ENCODE results near the gene BAIAP2.

Gene BAIAP2

DNA sequence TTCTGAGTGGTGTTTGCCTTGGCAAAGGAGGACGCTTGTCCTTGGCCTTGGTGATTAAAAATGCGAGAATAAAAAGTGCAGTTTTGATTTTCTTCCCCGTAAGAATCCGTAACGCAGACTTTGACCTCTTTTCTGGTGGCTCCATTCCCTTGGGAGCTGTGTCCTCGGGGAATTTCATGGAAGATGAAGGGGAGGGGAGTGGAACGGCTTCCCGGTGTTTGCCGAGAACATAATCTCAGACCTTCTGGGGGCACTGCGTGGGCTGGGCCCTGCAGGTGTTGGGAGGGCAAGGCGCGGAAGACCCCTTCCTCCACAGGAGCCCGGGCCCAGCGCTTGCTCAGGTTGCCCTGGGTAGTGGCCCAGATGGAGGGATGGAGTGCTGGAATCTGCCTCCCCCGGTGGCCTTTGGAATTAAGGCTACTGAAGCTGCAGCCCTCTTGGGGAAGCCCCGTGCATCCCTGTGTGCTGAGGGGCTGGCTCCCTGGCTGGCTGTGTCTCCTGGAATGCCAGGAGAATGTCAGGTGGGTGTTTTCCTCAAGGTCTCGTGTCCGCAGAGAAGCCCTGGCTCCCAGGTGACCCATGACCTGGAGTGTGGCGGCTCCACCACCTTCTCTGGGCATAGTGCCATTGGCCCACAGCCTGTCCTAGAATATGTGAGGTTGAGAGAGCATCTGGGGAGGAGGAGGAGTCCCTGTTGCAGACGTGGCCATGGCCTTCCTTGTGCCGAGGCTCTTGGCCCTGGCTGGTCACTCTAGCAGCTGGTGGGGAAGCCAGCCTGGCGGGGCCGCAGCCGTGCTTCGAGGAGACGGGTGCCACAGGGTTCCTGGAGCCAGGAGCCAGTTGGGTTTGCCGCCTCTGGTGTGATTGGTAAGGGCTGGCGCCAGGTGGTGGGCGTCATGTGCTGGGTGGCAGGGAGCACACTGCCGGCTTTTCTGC lies 3.1 kb downstream of the BAIAP2 start:
- DNase-seq (ENCODE audit: low read depth), result no peak

DNA sequence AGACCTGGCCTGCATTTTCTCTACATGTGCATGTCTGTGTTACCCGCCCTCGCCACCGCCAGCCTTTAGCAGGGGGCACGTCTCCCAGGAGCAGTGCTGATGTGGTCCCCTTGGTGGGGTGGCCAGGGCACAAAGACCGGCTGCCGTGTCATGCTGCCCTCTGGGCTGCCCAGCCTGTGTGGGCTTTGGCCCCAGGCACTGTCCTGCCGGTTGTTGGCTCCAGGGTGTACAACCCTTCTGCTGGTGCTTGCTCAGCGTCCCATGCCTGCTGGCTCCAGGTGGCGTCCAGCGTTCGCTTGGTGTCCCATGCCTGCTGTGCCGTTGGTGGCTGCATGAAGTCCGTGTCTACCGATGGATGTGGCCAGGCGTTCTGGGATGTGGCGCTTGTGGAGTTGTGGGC lies 4.1 kb downstream of the BAIAP2 start:
- no peak for DNase-seq (ENCODE audit: low read depth)

DNA sequence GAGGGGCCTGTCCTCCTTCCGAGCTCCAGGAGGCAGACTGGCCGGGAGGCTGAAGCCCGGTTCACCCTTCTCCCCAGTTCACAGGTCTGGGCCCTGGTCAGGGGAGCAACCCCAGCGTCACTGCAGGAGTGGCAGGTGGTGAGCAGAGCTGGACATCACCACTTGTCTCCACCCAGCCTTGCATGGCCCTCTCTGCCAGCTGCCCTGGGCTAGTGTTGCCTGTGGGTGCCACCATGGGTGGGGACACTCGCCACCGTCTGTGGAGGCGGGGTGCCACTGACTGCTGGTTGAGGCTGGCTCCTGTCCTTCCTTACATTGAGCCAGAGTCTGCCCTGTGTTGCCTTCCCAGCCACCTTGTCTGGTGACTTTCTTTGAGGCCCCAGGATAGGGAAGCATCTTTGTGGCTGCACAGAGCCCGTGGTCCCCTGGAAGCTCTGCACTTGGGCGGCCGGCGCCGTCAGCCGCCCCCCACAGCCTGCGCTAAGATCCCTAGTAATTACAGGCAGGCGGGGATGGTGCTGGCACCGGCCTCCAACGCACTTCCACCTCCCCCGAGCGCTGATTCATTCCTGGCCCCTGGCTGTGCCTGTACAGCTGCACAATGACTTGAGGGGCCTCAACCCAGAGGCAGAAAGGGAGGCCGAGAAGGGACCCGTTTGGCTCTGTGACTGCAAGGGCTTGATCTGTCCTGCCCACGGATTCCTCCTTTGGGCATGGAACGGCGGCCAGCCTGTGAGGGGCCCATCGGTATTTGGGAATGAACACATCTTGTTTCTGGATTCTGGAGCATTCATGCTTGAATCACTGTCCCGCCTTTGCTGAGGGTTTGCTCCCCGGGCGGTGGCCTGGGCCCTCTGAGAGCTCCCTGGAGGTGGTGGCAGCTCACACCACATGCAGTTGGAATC lies 5.2 kb downstream of the BAIAP2 start:
- no peak for DNase-seq (ENCODE audit: low read depth)

DNA sequence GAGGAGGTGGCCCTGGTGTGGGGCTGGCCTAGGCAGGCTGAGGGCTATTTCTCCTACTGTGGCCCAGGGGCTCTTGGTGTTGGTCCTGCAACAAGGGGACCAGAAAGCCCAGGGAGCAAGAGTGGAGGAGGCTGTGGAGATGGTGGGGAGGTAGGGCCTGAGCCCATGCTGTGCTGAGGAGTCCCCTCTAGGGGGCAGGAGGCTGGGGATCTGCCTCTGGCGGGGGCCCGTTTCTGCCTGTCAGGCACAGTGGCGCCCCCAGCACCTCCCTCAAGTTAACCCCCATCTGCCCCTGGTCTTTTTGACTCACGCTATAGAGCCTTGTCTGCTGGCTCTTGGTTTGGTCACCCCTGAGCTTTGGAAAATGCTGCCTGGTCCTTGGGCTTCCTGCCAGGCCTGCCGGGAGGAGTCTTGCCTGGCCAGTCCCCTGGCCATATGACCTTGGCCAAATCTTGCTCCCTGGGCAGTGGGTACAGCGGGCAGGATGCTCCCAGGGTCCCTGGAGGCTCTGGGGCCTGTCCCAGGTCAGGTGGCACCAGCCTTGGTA lies 5.9 kb downstream of the BAIAP2 start:
- peak; percentile 36 for DNase-seq (ENCODE audit: low read depth)

DNA sequence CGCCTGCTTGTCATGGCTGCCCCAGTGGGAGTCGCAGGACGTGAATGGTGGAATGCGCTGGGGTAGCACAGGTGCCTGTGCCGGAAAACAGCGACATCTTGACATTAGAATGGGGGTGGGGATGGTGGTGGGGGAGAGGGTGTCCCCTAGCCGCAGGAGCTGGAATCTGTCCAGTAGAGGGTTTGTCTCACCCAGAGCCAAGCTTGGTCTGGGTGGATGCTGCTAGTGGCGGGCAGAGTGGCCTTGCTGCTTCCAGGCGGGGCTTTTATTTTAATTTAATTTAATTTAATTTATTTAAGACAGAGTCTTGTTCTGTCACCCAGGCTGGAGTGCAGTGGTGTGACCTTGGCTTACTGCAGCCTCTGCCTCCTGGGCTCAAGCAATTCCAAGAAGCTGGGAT lies 7.7 kb downstream of the BAIAP2 start:
- no peak for DNase-seq (ENCODE audit: low read depth)

DNA sequence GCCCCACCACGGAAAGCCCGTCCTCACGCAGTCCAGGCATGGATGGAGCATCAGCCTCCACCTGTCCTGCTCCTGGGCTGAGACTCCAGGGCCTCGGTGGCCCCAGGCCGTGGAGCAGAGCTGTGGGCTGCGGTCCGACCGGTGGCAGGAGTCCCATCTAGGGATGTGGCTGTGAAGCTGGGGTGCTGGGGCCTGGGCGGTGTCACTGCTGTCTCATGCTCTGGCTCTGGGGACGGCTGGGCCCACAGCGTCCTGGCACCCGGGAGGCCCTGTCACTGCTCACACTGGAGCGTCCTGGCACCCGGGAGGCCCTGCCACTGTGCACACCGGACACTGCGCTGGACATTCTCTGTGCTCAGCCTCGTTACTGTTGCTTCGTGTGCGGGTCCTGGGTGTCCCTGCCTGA lies 8.4 kb downstream of the BAIAP2 start:
- no peak for DNase-seq (ENCODE audit: low read depth)

DNA sequence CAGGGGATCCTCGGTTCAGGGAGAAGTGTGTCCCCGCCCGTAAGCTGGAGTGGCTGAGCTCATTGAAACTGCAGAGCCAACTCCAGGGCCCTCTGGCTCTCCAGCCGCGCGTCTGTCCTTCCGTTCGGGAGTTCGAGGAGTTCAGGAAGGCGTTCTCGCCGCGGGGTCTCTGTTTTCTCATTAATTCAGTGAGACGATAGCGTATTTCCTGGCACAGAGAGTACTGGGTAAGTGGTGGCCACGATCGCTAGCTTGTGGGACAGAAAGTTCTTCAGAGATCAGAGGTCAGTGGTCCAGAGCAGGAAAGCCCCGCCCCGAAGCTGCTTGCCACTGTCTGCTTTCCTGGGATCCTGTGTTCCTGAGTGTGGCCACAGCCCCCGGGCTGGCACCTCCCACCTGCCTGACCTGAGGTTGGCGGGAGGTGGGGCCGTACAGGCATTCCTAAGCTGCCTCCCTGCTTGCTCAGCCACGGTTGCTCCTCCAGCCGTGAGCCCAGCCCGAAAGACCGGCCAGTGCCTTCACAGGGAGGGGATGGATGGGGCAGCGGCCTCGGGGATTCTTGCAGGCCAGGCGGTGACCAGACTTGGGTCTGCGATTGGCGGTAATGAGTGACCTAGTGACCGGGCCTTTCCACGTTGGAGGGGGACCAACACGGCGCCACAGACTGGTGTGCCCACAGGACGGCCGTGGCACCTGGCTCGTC lies 8.9 kb downstream of the BAIAP2 start:
- no peak for DNase-seq (ENCODE audit: low read depth)

DNA sequence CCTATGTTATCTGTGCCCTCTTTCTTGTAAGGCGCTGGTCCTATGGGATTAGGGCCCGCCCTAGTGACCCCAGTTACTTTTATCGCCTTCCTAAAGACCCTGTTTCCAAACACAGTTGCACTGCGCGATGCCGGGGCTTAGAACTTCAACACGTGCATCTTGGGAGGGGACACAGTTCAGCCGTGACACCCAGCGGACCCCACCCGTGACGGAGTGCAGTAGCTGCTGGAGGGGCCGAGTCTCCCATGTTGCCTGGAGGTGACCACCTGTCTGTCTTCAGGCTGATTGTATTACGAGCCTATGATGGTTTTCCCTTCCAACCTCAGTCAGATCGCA lies 9.4 kb downstream of the BAIAP2 start:
- DNase-seq (ENCODE audit: low read depth), result no peak

DNA sequence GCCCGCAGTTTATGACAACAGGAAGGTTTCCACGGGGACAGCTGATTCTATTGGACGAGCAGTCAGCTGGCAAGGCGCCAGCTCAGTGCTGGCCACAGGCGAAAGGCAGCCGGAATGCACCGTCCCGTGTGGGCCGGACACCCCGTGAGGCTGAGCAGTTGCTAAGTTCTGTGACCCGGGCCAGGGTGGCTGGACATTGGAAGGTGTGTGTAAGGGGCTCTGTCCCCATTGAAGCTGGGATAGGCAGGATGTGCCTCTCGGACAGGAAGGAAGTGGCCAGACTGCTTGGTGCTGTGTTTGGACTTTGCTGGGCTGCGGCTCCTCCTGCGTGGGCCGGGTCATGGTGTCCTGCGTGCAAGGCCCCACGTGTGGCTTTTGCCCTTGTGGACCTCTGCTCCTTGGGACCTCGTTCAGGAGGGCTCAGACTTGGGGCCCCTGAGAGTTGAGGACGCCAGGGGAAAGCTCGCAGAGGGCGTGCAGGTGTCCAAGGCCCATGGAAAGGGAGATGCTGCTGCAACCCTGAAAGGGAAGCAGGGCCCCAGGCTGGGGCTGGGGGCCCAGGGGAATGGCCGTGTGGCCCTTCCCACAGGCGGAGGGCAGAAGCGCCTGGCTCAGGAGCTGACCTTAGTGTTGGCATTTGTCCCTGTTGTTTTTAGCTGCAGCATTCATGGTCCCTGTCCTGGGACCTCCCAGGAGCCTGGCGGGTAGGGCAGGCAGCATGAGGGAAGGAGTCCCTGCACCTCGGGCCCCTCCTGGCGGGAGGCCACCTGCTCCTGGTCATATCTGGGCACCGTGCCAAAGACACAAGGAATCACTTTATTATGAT lies 10.0 kb downstream of the BAIAP2 start:
- no peak for DNase-seq (ENCODE audit: low read depth)

DNA sequence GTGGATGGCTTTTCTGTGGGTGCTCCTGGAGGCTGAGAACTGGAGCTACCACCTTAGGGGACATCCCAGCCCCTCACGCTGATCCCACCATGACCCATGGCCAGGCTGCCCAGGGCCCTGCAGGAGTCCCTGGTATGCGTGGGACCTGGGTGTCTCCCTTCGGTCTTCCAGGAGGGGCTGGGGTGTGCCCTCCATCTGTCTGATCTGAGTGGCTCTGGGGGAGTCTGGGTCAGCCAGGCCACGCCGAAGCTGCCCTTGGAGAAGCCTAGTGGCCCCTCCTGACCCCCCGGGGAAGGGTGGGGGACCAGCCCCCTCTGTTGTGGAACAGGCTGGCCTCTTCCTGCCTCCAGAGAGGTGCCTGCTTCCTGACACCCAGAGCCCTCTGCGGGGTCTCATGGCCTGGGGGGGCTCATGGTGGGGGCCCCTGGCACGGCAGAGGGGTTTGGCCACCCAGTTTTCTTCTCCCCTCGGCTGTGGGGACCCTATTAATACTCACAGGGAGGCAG lies 10.7 kb downstream of the BAIAP2 start:
- no peak for DNase-seq (ENCODE audit: low read depth)

DNA sequence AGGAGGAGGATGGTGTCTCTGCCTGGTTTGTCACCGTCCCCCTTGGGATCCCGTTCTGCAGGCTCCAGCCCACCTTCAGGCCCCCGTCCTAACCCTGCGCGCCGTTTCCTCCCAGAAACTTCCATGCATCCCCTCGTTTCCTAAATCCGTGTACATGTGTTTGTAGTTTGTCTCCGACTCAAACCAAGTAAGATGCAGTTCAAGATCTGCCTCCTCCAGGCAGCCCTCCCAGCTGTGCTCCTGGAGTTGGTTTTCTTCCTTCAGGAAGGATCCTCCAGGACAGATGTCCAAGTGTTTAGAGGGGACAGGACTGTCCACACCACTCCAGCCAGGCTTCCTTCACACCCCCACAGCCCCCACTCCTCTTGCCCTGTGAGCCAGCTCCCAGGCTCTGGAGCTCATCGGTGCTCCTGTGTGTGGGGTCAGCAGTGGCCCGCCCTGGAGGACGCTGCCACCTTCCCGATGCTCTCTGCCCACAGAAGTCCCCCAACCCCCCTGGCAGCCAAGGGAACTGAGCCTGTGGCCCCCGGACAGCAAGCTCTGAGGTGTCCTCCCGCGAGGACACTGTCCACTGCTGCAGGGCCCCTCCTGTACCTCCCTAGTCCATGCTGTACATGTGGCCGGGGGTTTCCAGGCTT lies 11.3 kb downstream of the BAIAP2 start:
- no peak for DNase-seq (ENCODE audit: low read depth)

DNA sequence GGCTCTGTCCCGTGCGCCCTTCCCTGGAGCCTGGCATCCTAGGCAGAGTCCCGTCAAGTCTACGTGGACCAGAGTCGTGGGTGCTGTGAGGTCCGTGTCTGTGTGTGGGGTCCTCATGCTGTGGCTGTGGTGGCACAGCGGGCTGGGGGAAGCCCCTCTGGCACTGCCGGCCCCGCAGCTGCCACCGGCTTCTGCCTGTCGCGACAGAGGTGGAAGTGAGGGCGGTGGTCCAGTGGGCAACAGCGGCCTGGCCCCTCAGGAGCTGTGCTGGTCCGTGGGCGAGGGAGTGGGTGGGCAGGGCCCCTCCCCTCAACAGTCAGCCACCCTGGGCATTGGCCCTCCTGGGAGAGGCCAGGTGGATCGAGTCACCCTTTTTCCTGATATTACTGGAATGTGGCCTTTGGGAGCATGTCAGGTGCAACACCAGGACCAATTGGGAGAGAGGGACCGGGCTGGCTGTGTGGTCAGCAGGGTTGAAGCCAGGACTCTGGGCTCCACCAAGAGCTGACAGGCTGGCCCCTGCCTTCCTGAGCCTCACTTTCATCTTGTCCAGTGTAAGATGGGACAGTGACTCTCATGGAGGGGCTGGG lies 11.9 kb downstream of the BAIAP2 start:
- DNase-seq (ENCODE audit: low read depth), result no peak

DNA sequence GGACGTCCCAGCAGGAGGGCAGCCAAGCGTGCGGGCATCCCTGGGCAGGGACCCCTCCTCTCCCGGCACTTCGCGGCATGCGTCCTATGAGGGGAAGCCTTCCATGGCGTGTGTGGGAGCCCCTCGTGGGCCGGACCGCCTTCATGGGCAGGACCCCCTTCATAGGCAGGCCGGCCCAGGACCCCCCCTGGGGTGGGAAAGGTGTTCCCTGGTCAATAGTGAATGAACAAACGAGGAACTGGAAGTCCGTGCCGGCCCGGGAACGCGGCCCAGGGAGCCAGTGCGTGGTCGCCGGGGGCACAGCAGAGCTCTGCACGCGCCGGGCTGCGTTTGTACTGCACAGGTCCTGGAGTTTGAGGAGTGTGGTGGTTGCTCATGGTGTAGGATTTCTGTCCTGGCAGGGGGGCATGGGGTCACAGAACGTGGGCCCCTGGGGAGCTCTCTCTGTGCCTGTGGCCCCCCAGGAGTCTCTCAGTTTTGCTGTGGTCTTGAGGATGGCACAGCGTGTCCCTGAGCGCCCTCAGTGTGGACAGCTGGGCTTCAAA lies 13.9 kb downstream of the BAIAP2 start:
- no peak for DNase-seq (ENCODE audit: low read depth)

DNA sequence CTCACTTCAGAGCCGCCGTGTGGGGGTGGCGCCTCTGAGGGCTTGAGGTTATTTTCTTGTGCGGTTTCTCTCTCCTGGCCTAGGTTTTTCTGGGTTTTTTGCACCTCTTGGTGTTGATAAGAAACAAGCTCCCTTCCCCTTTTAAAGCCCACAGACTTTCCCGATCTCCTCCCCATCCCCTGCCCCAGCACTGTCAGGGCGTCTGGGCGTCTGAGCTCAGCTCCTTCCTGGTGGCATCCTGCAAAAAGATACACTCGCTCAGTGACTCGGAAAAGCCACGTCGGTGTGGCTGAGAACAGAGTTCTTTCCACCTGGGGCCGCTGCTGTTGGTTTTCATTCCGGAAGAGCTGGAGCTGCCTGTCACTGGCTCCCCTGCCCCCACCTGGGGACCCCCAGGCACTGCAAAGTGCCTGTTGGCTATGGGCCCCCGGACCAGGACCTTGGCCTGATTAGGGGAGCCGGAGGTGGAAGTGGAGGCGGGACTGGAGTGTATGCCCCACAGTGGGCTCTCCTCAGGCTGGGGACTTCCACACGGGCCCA lies 14.5 kb downstream of the BAIAP2 start:
- no peak for DNase-seq (ENCODE audit: low read depth)

DNA sequence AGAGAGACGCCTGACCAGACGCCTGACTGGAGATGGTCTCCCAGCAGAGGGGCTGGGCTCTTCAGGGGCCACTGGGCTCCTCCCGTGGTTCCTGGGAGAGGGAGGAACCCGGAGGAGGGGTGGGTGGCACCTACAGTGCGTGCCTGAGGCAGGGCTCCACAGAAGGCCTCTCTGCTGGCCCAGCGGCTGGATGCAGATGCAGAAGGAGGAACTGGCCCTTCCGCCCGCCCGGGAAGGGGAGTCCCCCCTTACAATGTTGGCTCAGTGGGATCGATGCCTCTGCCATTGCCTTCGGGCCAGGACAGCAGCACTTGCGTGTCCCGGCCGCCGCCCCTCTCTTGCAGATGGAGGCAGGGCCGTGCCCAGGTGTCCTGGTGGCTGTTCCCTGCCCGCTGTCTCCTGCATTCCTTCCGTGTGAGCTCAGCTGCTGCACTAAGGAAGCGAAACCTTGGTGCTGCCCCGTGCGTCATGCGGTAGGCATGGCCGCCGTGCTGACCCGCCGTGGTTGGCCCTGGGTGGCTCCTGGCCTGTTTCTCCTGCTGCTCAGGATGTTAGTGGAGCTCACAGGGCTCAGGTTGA lies 15.1 kb downstream of the BAIAP2 start:
- DNase-seq (ENCODE audit: low read depth), result no peak

DNA sequence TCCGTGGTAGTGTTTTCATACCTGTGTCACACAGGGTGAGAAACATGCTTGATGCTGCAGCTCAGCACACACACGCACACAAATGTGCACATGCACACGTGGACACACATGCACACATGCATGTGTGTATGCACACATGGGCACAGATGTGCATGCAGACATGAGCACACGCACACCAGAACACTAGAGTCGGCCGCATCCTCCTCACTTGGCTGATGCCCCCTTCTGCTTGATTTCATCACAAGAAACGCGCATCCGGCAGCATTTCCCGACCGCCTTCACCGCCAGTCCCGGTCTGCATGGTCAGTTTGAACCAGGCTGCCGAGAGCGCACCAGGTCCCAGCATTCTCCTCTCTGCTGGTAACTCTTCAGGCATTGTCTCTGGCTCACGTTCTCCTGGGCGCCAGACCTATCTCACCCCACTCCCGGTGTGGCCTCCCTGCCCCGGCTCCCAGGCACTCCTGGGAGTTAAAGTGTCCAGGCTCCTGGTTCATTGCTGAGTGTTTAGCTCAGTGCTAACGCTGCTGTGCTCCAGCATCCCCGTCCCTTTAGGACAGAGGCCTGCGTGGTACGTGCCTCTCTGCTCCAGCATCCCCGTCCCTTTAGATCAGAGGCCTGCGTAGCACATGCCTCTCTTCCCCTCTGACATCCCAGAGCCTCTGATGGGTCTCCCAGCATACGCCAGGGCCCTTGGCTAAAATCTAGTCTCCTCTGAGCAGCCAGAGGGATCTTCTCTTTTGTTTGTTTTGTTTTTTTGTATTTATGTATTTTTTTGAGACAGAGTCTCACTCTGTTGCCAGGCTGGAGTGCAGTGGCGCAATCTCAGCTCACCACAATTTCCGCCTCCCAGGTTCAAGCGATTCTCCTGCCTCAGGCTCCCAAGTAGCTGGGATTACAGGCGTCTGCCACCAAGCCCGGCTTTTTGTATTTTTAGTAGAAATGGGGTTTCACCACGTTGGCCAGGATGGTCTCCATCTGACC lies 16.0 kb downstream of the BAIAP2 start:
- no peak for DNase-seq (ENCODE audit: low read depth)

DNA sequence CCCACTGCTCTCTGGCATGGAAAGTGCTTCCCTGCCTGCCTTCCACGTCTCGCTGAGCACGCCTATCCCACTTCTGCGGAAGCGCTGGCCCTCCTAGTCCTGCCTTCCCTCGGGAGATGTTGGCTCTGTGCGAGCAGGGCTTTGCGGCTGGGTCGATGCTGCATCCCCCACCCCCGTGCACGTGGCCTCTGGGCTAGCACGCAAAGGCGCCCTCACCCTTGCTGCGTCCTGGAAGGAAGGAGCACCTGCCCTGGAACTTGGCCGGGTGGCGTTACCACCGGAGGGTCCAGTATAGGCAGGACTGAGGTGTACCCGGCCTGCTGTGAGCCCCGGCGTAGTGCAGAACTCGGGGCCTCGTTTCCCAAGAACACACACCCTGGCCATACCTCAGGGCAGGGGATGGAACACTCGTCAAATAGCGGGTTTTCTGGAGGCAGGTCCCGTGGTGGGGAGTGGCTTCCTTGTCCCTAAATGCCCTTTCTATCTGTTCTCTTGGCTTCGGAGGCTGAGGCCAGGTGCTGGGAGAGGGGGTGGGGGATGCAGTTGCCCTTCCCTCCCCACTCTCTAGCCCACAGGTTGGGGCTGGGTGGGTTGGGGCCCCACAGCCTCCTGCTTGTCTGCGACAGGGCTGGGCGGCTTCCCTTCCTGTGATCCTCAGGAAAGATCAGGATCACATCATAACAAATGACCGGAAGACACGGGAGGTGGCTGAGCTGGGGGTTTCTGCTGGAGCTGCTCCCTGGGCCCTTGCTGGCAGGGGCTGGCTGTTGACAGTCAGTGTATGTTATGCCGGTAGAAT lies 17.4 kb downstream of the BAIAP2 start:
- DNase-seq (ENCODE audit: low read depth), result no peak
